K562 (cell line): ENCODE data around the gene HOXB7. TPM values are rescaled to one million over a fixed set of nuclear protein-coding genes. Genes with fewer than 3 reads are reported as not detected.

Source experiments
- CHD4 ChIP-seq: fragments of 200-600 bp; sonication (generic); IDR thresholded peaks from 3 replicates; pipeline ENCODE4 v1.6.1; 2012; ENCODE audit warnings: low read depth, mild to moderate bottlenecking, mixed read lengths, low read length, inconsistent platforms; ENCODE audit not compliant: insufficient read depth, insufficient replicate concordance, poor library complexity, severe bottlenecking
- KLF10 ChIP-seq: fragments of 250-450 bp; sonication (Bioruptor Pico); IDR thresholded peaks from 2 replicates; pipeline ENCODE4 v1.6.1; 2021; ENCODE audit warnings: matching md5 sums
- RBM14 ChIP-seq: fragments of 200-400 bp; formaldehyde crosslinking; IDR thresholded peaks from 2 replicates; pipeline ENCODE4 v1.6.1; 2018; ENCODE audit warnings: low read depth, mild to moderate bottlenecking, low read length, moderate library complexity, borderline replicate concordance; ENCODE audit not compliant: insufficient read depth
- RBM22 ChIP-seq: fragments of 200-400 bp; formaldehyde crosslinking; IDR thresholded peaks from 2 replicates; pipeline ENCODE4 v1.6.1; 2018; ENCODE audit warnings: low read length, low read depth; ENCODE audit not compliant: poor library complexity, severe bottlenecking
- WHSC1 ChIP-seq: IDR thresholded peaks from one replicate; pipeline ENCODE4 v1.6.1; 2012; ENCODE audit warnings: low read length, control low read depth, inconsistent platforms
- ZBTB17 ChIP-seq: fragments of 450-650 bp; formaldehyde crosslinking; IDR thresholded peaks from 2 replicates; pipeline ENCODE4 v1.4.0; 2020; ENCODE audit warnings: mild to moderate bottlenecking
- polyA plus RNA-seq, 8 experiments: library from polyadenylated mRNA; depleted of rRNA in 4 of 8; stranded (reverse) in 5 of 8; unstranded in 3 of 8; fragments of >200 nt; fragmentation: Nextera tagmentation in 2 of 8; fragmentation: Illumina TruSeq in 1 of 8; extraction: Ambion mirVana in 2 of 8; extraction: Trizol in 1 of 8; gene quantifications; 2 replicates each; pipeline versions ENCODE4 v1.2.1 to v1.2.3, GENCODE V29; 2011 to 2014; ENCODE audit warnings: inconsistent platforms in 1 of 8, missing spikeins in 1 of 8
- total RNA-seq, 7 experiments: library from RNA; depleted of rRNA in 6 of 7; stranded (reverse); fragments of >200 nt in 6 of 7; fragmentation: Illumina TruSeq in 2 of 7; extraction: Trizol in 2 of 7; gene quantifications; 2 replicates each; pipeline versions ENCODE4 v1.2.1 to v1.2.3, GENCODE V29; 2011 to 2021; ENCODE audit warnings: low replicate concordance in 1 of 7
- TF ChIP-seq, protein P1 (sequence below): sonication (generic); formaldehyde crosslinking; IDR thresholded peaks from 2 replicates; pipeline ENCODE4 v1.8.0; 2022; ENCODE audit warnings: mild to moderate bottlenecking, missing genetic modification reagents, borderline replicate concordance
- TF ChIP-seq, protein P2 (sequence below): sonication (generic); formaldehyde crosslinking; IDR thresholded peaks from 2 replicates; pipeline ENCODE4 v1.8.0; 2023; ENCODE audit warnings: missing genetic modification reagents, mild to moderate bottlenecking, borderline replicate concordance
- TF ChIP-seq, protein P3 (sequence below): fragments of 250-450 bp; sonication (Bioruptor Pico); IDR thresholded peaks from 2 replicates; pipeline ENCODE4 v1.9.0; 2021; ENCODE audit warnings: mild to moderate bottlenecking, inconsistent platforms
- TF ChIP-seq, protein P4 (sequence below): sonication (generic); formaldehyde crosslinking; IDR thresholded peaks from 2 replicates; pipeline ENCODE4 v1.8.1; 2023; ENCODE audit warnings: mild to moderate bottlenecking, missing genetic modification reagents
- TF ChIP-seq, protein P5 (sequence below): fragments of 250-450 bp; sonication (Bioruptor Pico); IDR thresholded peaks from 2 replicates; pipeline ENCODE4 v1.8.0; 2022; ENCODE audit warnings: inconsistent platforms

The HOXB7 gene
- total and polyA plus RNA-seq, 9 of the 15 experiments (the other 6 are each of a cell fraction or from before 2014, with no cell fraction given): 5.5 to 16.7 (median 8.3) TPM

DNA sequence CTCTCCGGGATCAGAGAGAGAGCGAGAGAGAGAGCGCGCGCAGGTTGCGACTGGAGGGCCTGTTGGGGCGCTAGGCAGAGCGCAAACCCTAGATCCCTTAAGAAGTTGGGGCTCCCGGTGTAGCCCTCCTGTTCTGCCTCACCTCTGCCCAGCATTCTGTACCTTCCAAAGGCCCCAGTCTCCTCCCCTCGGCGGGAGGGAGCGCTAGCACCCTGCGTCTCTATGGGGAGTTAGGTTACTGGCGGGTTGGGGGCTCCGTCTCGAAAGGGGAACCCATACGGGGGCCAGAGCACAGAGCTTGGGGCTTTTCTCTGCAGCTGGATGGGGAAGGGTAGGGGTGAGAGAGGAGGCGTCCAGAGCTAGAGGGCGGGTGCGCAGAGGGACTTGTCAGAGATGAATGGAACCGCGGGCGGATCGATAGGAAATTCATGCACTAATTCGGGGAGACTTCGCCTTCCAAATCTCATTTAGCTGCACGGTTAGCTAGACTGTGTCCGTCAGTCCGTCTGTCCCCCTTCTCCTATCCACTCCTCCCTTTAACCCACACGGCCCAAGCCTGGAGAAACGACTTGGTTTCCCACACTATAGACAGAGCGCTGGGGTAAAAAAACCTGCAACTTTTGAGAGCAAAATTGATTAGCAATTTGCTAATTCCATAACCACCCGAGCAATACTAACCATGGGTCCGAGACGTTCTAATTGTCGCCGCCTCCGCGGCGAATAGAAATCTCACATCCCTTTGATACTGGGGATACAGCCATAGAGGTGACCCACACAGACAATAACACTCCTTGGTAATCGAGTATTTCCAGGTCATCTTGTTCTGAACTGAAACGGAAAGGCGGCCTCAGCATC, 32.0 kb downstream of the HOXB7 start (continued):
- TF ChIP-seq, protein P1, sequence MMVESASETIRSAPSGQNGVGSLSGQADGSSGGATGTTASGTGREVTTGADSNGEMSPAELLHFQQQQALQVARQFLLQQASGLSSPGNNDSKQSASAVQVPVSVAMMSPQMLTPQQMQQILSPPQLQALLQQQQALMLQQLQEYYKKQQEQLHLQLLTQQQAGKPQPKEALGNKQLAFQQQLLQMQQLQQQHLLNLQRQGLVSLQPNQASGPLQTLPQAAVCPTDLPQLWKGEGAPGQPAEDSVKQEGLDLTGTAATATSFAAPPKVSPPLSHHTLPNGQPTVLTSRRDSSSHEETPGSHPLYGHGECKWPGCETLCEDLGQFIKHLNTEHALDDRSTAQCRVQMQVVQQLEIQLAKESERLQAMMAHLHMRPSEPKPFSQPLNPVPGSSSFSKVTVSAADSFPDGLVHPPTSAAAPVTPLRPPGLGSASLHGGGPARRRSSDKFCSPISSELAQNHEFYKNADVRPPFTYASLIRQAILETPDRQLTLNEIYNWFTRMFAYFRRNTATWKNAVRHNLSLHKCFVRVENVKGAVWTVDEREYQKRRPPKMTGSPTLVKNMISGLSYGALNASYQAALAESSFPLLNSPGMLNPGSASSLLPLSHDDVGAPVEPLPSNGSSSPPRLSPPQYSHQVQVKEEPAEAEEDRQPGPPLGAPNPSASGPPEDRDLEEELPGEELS (CRISPR knock-in tag): no peak
- TF ChIP-seq WHSC1: no peak
- no peak for TF ChIP-seq KLF10 (CRISPR knock-in tag)
- TF ChIP-seq ZBTB17: 0 out of 2 replicates have a peak, but pooled peaks have one; percentile 35
- TF ChIP-seq, protein P2, sequence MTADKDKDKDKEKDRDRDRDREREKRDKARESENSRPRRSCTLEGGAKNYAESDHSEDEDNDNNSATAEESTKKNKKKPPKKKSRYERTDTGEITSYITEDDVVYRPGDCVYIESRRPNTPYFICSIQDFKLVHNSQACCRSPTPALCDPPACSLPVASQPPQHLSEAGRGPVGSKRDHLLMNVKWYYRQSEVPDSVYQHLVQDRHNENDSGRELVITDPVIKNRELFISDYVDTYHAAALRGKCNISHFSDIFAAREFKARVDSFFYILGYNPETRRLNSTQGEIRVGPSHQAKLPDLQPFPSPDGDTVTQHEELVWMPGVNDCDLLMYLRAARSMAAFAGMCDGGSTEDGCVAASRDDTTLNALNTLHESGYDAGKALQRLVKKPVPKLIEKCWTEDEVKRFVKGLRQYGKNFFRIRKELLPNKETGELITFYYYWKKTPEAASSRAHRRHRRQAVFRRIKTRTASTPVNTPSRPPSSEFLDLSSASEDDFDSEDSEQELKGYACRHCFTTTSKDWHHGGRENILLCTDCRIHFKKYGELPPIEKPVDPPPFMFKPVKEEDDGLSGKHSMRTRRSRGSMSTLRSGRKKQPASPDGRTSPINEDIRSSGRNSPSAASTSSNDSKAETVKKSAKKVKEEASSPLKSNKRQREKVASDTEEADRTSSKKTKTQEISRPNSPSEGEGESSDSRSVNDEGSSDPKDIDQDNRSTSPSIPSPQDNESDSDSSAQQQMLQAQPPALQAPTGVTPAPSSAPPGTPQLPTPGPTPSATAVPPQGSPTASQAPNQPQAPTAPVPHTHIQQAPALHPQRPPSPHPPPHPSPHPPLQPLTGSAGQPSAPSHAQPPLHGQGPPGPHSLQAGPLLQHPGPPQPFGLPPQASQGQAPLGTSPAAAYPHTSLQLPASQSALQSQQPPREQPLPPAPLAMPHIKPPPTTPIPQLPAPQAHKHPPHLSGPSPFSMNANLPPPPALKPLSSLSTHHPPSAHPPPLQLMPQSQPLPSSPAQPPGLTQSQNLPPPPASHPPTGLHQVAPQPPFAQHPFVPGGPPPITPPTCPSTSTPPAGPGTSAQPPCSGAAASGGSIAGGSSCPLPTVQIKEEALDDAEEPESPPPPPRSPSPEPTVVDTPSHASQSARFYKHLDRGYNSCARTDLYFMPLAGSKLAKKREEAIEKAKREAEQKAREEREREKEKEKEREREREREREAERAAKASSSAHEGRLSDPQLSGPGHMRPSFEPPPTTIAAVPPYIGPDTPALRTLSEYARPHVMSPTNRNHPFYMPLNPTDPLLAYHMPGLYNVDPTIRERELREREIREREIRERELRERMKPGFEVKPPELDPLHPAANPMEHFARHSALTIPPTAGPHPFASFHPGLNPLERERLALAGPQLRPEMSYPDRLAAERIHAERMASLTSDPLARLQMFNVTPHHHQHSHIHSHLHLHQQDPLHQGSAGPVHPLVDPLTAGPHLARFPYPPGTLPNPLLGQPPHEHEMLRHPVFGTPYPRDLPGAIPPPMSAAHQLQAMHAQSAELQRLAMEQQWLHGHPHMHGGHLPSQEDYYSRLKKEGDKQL (CRISPR knock-in tag): no peak
- TF ChIP-seq, protein P3, sequence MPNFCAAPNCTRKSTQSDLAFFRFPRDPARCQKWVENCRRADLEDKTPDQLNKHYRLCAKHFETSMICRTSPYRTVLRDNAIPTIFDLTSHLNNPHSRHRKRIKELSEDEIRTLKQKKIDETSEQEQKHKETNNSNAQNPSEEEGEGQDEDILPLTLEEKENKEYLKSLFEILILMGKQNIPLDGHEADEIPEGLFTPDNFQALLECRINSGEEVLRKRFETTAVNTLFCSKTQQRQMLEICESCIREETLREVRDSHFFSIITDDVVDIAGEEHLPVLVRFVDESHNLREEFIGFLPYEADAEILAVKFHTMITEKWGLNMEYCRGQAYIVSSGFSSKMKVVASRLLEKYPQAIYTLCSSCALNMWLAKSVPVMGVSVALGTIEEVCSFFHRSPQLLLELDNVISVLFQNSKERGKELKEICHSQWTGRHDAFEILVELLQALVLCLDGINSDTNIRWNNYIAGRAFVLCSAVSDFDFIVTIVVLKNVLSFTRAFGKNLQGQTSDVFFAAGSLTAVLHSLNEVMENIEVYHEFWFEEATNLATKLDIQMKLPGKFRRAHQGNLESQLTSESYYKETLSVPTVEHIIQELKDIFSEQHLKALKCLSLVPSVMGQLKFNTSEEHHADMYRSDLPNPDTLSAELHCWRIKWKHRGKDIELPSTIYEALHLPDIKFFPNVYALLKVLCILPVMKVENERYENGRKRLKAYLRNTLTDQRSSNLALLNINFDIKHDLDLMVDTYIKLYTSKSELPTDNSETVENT (CRISPR knock-in tag): 0 out of 2 replicates have a peak, but pooled peaks have one; percentile 19
- no peak for TF ChIP-seq RBM22
- no peak for TF ChIP-seq RBM14
- TF ChIP-seq, protein P4, sequence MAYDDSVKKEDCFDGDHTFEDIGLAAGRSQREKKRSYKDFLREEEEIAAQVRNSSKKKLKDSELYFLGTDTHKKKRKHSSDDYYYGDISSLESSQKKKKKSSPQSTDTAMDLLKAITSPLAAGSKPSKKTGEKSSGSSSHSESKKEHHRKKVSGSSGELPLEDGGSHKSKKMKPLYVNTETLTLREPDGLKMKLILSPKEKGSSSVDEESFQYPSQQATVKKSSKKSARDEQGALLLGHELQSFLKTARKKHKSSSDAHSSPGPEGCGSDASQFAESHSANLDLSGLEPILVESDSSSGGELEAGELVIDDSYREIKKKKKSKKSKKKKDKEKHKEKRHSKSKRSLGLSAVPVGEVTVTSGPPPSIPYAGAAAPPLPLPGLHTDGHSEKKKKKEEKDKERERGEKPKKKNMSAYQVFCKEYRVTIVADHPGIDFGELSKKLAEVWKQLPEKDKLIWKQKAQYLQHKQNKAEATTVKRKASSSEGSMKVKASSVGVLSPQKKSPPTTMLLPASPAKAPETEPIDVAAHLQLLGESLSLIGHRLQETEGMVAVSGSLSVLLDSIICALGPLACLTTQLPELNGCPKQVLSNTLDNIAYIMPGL (CRISPR knock-in tag): 0 out of 2 replicates have a peak, but pooled peaks have one; percentile 40
- TF ChIP-seq CHD4: no peak
- TF ChIP-seq, protein P5, sequence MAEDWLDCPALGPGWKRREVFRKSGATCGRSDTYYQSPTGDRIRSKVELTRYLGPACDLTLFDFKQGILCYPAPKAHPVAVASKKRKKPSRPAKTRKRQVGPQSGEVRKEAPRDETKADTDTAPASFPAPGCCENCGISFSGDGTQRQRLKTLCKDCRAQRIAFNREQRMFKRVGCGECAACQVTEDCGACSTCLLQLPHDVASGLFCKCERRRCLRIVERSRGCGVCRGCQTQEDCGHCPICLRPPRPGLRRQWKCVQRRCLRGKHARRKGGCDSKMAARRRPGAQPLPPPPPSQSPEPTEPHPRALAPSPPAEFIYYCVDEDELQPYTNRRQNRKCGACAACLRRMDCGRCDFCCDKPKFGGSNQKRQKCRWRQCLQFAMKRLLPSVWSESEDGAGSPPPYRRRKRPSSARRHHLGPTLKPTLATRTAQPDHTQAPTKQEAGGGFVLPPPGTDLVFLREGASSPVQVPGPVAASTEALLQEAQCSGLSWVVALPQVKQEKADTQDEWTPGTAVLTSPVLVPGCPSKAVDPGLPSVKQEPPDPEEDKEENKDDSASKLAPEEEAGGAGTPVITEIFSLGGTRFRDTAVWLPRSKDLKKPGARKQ (CRISPR knock-in tag): no peak
